OCI-LY7 (cell line): ENCODE results near the gene GPR183.

Experiments
- EZH2phosphoT487 ChIP-seq: fragments of 200-600 bp; sonication (generic); IDR thresholded peaks from 2 replicates; pipeline ENCODE4 v1.6.1; 2018; ENCODE audit warnings: low read depth, borderline replicate concordance, mild to moderate bottlenecking, mixed run types, antibody characterized with exemption, low read length, moderate library complexity, mixed read lengths
- TF ChIP-seq, protein P1 (sequence below): fragments of 200-600 bp; sonication (generic); conservative IDR thresholded peaks from 2 replicates; pipeline ENCODE4 v1.5.1; 2014; ENCODE audit warnings: mild to moderate bottlenecking, antibody characterized with exemption, low read length, moderate library complexity, mixed read lengths

DNA sequence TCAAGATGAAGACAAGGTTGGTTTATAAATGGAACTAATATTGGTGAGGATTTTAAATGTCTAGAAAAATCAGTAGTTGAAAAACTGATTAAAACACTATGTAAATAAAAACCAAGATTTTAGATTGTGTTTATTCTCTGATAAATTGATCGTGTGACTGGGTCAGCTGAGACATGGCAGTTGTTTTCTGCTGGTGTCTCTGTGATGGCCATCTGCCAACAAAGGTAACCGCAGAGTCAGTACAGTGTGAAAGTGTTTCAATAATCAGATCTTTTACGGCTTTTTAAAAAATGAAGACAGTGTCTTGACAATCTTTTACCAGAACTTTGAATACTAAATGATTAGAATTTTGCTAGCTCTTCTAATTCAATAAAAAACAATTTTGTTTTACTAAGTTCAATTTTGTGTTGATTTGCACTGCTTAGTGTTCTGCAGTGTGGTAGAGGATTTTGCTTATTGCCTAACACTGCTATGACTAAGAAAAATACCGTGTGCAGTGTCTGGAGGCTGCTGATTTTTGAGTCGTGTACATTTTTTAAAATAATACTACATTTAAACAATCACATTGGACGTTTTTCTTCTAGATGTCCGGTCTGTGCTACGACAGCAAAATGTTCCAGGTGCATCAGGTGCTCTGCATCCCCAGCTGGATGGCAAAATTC, 32.7 kb upstream of the GPR183 start:
- TF ChIP-seq EZH2phosphoT487, result no peak
- TF ChIP-seq, protein P1, sequence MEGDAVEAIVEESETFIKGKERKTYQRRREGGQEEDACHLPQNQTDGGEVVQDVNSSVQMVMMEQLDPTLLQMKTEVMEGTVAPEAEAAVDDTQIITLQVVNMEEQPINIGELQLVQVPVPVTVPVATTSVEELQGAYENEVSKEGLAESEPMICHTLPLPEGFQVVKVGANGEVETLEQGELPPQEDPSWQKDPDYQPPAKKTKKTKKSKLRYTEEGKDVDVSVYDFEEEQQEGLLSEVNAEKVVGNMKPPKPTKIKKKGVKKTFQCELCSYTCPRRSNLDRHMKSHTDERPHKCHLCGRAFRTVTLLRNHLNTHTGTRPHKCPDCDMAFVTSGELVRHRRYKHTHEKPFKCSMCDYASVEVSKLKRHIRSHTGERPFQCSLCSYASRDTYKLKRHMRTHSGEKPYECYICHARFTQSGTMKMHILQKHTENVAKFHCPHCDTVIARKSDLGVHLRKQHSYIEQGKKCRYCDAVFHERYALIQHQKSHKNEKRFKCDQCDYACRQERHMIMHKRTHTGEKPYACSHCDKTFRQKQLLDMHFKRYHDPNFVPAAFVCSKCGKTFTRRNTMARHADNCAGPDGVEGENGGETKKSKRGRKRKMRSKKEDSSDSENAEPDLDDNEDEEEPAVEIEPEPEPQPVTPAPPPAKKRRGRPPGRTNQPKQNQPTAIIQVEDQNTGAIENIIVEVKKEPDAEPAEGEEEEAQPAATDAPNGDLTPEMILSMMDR, result no peak
